HAP-1 (cell line): ENCODE measurements around the gene ZNF236.
A peak's percentile ranks its signal among the peaks of the same experiment; 100 is the strongest.

Experiments
- DNase-seq, 2 experiments: peaks; one replicate each; pipeline ENCODE4 v3.0.0-alpha.2; 2016 to 2020; ENCODE audit warnings: low spot score in 2 of 2
- H3K27me3 ChIP-seq: fragments of 250-450 bp; sonication (Bioruptor Pico); 2 replicates; pipeline ENCODE4 v1.5.1; 2020; ENCODE audit warnings: low read depth, mild to moderate bottlenecking, moderate library complexity
- H3K36me3 ChIP-seq: fragments of 250-450 bp; sonication (Bioruptor Pico); replicated peaks from 2 replicates; pipeline ENCODE4 v1.5.1; 2020; ENCODE audit warnings: mild to moderate bottlenecking
- H3K4me1 ChIP-seq: fragments of 250-450 bp; sonication (Bioruptor Pico); 2 replicates; pipeline ENCODE4 v1.5.1; 2020; ENCODE audit warnings: mild to moderate bottlenecking
- H3K4me3 ChIP-seq: fragments of 250-450 bp; sonication (Bioruptor Pico); 2 replicates; pipeline ENCODE4 v1.5.1; 2020; ENCODE audit warnings: mild to moderate bottlenecking, moderate library complexity
- H3K9me3 ChIP-seq: fragments of 250-450 bp; sonication (Bioruptor Pico); 2 replicates; pipeline ENCODE4 v1.5.1; 2020; ENCODE audit warnings: mild to moderate bottlenecking, moderate library complexity
- in situ Hi-C: fragments of 300-500 bp; cut with MboI; formaldehyde crosslinking; loops from 3 replicates; pipeline ENCODE4 v1.14.3; 2020; ENCODE audit warnings: low sequenced_read_pairs, inconsistent platforms, mixed read lengths

Gene ZNF236

DNA sequence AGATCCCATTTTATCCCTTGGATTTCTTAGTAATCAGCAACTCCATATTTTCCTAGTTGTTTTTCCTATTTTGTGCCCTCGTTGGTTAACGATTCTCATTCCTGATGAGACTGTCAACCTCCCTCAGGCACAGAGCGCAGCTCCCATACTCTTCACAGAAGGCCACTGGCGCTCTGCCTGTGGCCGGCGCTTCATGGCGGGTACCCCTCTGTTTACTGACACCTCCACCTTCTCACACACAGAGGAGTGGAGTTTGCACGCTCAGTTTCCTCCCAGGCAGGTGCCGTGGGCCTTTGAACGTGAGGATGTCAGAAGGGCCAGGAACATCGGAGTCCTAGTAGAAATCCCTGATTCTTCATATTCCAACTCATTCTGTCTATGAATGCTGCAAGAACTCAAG lies 171.2 kb downstream of the ZNF236 start:
- no peak overlapping the region for H3K4me3 ChIP-seq
- no peak for DNase-seq
- in situ Hi-C loops, result no loop called here
- no peaks in the 10 kb centered on the region; the same call in 1 of the 2 replicates for H3K27me3 ChIP-seq
- H3K9me3 ChIP-seq, result no peaks in the 10 kb centered on the region
- no peaks in the 10 kb centered on the region for H3K36me3 ChIP-seq
- H3K4me1 ChIP-seq, result 0 out of 2 replicates have a peak, but pooled peaks cover 3% of the 10 kb centered on the region

DNA sequence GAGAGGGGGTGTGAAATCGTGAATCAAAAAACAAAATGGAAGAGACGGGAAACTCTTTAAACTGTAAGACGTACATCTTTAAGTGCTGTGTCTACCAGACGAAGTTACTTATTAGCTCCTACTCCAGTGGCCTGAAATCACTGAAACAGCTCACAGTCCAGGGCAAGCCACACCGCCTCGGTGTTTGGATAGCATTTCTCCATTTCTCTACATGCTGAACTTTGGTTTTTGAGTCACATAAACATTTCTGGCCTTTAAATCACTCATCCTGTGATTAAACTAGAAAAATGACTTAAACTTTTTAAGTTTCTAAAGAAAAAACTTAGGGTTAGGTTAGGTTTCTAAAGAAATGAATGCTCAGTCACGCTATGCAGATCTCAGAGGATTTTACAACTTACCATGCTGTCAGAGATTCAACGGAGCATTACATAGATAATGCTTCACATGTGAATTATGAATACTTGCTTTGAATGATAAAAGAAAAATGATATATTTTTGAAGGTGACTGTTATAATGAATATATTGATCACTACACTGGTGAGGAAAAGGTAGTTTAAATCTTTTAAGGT lies 171.8 kb downstream of the ZNF236 start:
- no peaks in the 10 kb centered on the region; the same call in 1 of the 2 replicates for H3K27me3 ChIP-seq
- DNase-seq, result no peak

DNA sequence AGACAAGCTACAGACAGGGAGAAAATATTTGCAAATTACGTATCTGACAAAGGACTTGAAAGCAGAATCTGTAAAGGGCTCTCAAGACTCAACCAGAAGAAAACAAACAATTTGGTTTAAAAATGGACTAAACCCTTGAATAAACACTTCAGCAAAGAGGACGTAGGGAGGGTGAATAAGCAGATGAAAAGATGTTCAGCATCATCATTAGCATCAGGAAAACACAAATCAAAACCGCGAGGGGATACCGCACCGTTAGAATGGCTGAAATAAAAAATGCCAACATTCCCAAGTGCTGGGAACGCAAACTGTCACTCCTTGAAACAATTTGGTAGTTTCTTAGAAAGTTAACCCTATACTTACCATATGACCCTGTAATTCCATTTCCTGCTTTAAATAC lies 173.5 kb downstream of the ZNF236 start:
- 0 out of 2 replicates have a peak, but pooled peaks cover 3% of the 10 kb centered on the region for H3K4me1 ChIP-seq
- no peaks in the 10 kb centered on the region; the same call in 1 of the 2 replicates for H3K27me3 ChIP-seq
- no peaks in the 10 kb centered on the region for H3K36me3 ChIP-seq
- no peaks in the 10 kb centered on the region for H3K9me3 ChIP-seq
- no peak overlapping the region for H3K4me3 ChIP-seq
- DNase-seq, result no peak
- in situ Hi-C loops, result no loop called here

More for the DNA sequence above, 171.8 kb downstream of the ZNF236 start:
- in situ Hi-C loops, result no loop called here
- Histone ChIP-seq H3K36me3 (no peaks in the 10 kb centered on the region), H3K4me3 (no peak overlapping the region), H3K9me3 (no peaks in the 10 kb centered on the region), H3K4me1 (0 out of 2 replicates have a peak, but pooled peaks cover 3% of the 10 kb centered on the region)

DNA sequence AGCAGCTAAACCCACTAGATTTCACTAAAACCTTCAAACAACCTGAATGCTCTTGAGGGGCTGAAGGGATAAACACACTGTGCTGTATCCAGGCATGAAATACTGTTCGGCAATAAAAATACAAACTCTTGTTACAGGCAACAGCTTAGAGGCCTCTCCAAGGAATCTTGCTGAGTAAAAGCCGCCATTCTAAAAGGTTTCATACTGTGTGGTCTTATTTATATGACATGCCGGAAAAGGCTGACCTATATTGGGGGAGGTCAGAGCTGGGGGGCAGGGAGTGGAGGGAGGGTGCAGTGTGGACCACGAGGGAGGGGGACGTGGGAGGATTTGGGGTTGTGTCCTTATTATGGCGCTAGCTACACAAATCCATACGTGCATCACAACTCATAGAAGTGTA lies 174.1 kb downstream of the ZNF236 start:
- H3K4me1 ChIP-seq, result 0 out of 2 replicates have a peak, but pooled peaks cover 3% of the 10 kb centered on the region
- in situ Hi-C loops, result no loop called here
- DNase-seq, result no peak
- no peaks in the 10 kb centered on the region for H3K9me3 ChIP-seq
- H3K36me3 ChIP-seq, result no peaks in the 10 kb centered on the region
- H3K4me3 ChIP-seq, result no peak overlapping the region
- H3K27me3 ChIP-seq, result no peaks in the 10 kb centered on the region; the same call in 1 of the 2 replicates

DNA sequence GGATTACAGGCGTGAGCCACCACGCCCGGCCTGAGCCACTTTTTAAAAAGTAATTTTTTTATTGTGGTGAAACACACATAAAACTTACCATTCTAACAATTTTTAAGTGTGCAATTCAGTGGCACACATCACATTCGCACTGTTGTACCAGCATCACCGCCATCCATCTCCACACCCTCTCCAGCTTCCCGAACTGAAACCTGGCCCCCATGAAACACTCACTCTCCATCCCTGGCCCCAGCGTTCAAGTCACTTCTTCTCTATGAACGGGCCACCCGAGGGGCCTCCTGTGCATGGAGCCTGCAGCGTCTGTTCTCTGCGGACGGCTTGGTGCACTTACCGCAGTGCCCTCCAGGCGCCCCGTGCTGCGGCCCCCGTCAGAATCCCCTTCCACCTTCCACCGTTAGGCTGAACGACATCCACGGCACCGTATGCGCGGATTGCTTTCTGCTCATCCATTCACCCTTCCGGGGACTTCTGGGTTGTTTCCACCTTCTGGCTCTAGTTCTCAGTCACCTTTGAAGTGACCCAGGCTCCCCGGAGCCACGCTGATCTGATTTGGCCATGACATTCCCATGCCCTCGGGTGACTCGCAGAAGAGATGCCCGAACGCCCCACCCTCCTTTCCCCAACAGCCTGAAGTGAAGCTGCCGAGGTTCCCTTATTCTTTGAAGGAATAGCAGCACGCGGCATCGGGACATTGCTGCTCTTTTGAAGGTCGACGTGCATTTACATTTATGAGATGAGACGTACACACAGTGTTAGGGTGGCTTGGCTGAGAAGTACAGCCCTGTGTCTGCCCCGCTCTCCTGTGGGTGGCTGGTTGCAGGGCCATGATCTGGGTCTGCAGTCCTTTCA lies 175.8 kb downstream of the ZNF236 start:
- no peak for DNase-seq
- no peaks in the 10 kb centered on the region; the same call in 1 of the 2 replicates for H3K27me3 ChIP-seq
- H3K4me3 ChIP-seq, result no peak overlapping the region
- H3K4me1 ChIP-seq, result 0 out of 2 replicates have a peak, but pooled peaks cover 3% of the 10 kb centered on the region
- in situ Hi-C loops, result no loop called here
- no peaks in the 10 kb centered on the region for H3K36me3 ChIP-seq
- H3K9me3 ChIP-seq, result no peaks in the 10 kb centered on the region

DNA sequence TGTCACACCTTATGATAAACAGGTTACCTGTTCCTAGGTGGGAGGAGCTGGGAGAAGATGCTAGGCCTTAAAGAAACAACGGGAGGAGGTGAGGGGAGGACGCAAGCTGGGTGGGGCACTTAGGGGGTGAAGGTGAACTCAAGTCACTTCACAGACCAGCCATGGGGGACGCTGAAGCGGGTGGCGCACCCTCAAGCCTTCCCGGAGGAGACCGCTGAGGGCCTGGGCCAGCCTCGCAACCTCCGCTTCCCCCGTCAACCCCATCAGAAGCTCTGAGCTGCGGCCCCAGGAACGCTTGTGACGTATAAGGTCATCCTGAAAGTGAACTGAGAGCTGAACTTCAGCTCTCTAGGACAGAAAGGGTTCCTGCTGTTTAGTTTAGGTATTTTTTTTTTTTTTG lies 176.7 kb downstream of the ZNF236 start:
- Histone ChIP-seq H3K36me3 (no peaks in the 10 kb centered on the region), H3K9me3 (no peaks in the 10 kb centered on the region), H3K4me1 (0 out of 2 replicates have a peak, but pooled peaks cover 3% of the 10 kb centered on the region), H3K27me3 (no peaks in the 10 kb centered on the region; the same call in 1 of the 2 replicates), H3K4me3 (no peak overlapping the region)
- in situ Hi-C loops, result no loop called here
- DNase-seq, result no peak

DNA sequence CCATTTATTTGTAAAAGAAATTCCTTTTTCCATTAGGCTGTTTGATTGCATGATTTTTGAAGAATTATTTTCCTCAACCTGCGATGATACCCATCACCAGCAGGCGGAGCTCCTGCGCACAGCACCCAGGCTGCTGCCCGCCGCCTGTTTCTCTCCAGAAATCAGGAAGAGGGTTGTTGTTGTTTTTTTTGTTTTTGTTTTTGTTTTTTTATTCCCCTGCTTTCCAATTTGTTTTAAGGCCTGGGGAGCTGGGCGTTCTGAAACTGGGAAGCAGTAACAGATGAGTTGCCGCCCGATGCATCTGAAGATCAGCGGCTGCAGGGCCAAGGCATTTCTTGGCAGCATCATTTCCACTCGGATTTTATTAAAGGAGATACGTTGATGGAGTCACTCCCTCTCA lies 178.2 kb downstream of the ZNF236 start:
- H3K9me3 ChIP-seq, result no peaks in the 10 kb centered on the region
- no peak overlapping the region for H3K4me3 ChIP-seq
- in situ Hi-C loops, result no loop called here
- H3K4me1 ChIP-seq, result 0 out of 2 replicates have a peak, but pooled peaks cover 2% of the 10 kb centered on the region
- peak; percentile 28 to 53 for DNase-seq
- H3K27me3 ChIP-seq, result peaks cover 3% of the 10 kb centered on the region; the same call in 1 of the 2 replicates
- no peaks in the 10 kb centered on the region for H3K36me3 ChIP-seq

DNA sequence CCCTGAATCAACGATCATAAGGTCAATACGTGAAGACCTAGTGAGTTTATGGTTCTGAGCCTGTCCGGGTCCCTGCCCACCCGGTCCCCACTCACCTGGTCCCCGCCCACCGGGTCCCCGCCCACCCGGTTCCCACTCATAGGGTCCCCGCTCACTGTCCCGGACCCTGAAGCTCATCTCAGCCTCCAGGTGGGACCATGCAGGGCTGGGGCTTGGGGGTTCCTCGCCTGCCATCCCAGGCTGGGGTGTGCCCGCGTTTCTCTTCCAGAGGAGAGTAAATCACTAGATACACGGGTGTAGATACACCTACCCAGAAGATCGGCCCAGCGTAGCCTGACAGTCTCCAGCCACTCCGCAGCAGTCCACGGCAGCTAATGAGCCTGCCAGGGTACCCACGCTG lies 178.7 kb downstream of the ZNF236 start:
- 0 out of 2 replicates have a peak, but pooled peaks cover 3% of the 10 kb centered on the region for H3K27me3 ChIP-seq
- H3K36me3 ChIP-seq, result no peaks in the 10 kb centered on the region
- H3K4me1 ChIP-seq, result no peaks in the 10 kb centered on the region
- H3K4me3 ChIP-seq, result no peak overlapping the region
- in situ Hi-C loops, result no loop called here
- DNase-seq, result no peak
- no peaks in the 10 kb centered on the region for H3K9me3 ChIP-seq

DNA sequence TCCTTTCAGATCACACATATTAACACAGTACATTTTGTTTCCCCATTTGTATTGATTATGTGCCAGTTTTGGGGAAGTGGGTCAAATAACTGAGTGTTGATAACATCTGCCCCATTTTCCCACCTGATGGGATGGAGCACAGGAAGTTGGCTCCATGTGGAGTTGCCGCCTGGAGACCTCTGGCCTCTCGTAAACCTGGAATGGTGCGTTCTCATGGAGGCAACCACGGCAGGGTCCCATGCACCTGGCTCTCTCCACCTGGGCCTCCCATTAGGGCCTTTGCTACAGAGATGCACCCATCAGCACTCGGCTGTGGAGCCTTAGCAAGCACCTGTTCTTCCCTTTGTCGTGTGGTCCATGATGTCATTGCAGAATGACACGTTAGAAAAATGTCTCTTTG lies 179.6 kb downstream of the ZNF236 start:
- in situ Hi-C loops, result no loop called here
- H3K9me3 ChIP-seq, result no peaks in the 10 kb centered on the region
- H3K36me3 ChIP-seq, result no peaks in the 10 kb centered on the region
- H3K4me1 ChIP-seq, result no peaks in the 10 kb centered on the region
- H3K27me3 ChIP-seq, result 0 out of 2 replicates have a peak, but pooled peaks cover 3% of the 10 kb centered on the region
- DNase-seq, result no peak
- H3K4me3 ChIP-seq, result no peak overlapping the region

DNA sequence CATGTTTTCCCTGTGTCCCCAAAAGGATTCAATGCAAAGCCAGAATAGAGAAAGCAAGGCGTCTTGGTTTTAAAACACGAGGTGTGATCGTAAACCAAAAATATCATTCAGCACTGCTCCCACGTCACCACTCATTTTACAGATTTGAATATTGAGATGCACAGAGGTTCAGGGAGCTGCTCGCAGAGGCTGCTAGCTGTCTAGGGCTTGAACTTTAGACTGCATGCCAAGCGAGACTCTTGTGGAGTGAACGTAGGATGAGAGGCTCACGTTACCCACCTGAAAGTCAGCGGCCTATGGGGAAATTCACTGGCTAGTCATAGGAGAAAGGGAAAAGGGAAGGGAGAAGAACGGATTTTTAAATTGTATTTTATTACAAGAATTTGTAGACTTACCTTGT lies 180.1 kb downstream of the ZNF236 start:
- Histone ChIP-seq H3K9me3 (no peaks in the 10 kb centered on the region), H3K4me1 (no peaks in the 10 kb centered on the region), H3K36me3 (no peaks in the 10 kb centered on the region), H3K27me3 (0 out of 2 replicates have a peak, but pooled peaks cover 3% of the 10 kb centered on the region), H3K4me3 (no peak overlapping the region)
- in situ Hi-C loops, result no loop called here
- no peak for DNase-seq

DNA sequence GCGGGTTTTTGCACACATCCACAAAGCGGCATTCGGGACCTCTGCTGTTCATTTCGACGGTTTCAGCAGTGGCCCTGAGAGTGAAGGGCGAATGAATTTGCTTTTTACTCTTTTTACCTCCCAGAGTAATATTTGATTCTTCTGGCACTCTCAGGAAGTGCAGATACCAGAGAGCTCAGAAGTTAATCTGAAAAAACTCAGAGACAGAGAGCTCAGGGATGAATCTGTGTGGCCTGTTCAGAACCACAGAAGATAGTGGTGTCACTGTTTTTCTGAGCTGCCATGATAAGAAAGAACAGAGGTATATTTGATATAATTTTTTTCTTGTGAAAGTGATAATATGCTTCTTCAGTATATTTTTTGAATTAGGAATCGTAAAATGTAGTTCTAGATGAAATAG lies 181.0 kb downstream of the ZNF236 start:
- no peak for DNase-seq
- Histone ChIP-seq H3K36me3 (no peaks in the 10 kb centered on the region), H3K27me3 (0 out of 2 replicates have a peak, but pooled peaks cover 3% of the 10 kb centered on the region), H3K9me3 (no peaks in the 10 kb centered on the region), H3K4me1 (no peaks in the 10 kb centered on the region), H3K4me3 (no peak overlapping the region)
- in situ Hi-C loops, result no loop called here

DNA sequence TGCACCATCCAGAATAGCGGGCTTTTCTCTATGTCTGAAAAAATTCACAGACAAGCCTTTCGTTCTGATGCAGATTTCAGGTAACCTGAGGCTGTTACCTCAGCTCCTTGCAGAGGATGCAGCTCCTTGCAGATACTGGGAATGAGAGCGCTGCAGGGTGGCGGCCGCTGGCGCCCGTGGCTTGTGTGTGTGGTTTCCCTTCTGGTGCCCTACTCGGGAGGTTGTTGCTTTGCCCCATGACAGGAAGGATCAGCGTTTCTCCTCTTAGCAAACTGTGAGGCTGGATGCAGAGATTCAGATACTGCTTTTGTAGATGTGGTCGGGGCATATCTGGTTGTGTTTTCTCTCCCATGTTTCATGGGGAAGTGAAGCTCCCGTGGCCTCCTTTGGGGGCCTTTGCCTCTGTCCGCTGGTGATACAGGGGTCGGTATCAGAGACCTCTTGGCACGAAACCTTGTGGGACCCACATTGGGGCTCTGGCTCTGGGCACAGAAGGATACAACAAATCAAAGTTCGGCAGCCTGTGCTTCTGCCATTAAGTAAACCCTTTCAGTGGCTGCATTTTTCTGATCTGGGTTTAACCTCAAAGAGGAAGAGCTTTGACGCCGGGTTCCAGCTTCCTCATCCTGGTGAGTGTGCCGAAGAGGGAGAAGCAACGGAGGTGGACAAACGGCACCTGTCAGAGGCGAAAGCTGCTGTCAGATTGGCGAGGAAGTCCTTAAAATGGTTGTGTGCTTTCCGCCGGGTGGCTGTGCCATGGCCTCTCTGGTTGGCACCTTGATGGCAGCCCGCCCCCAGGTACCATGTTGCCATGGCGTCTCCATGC lies 182.4 kb downstream of the ZNF236 start:
- no peak overlapping the region for H3K4me3 ChIP-seq
- no peak for DNase-seq
- 0 out of 2 replicates have a peak, but pooled peaks cover 3% of the 10 kb centered on the region for H3K27me3 ChIP-seq
- in situ Hi-C loops, result no loop called here
- no peaks in the 10 kb centered on the region for H3K9me3 ChIP-seq
- no peaks in the 10 kb centered on the region for H3K4me1 ChIP-seq
- H3K36me3 ChIP-seq, result no peaks in the 10 kb centered on the region

DNA sequence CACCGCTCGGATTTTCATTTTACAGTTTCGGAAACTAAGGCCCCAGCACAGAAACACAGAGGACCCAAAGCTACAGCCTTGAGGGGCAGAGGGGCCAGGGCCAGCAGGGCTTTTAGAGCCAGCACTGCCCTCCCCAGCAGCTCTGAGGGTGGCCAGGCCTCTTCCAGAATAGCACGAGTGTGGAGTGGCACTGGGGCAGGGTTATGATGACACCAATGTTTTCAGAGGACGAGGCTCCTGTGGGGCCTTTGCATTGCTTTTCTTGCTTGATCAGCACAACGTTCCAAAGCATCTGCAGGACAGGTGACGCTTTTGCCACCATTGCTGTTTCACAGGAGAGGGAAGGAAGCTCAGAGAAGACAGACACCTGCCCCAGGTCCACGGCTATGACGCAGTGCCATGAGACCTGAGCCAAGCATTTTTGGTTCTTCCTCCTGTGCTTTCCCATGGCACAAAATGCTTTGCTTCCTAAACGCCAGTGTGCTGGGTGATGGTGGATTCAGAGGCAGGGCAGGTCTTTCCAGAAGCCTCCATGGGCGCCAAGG lies 183.4 kb downstream of the ZNF236 start:
- Histone ChIP-seq H3K4me3 (no peak overlapping the region), H3K36me3 (no peaks in the 10 kb centered on the region), H3K9me3 (no peaks in the 10 kb centered on the region), H3K4me1 (no peaks in the 10 kb centered on the region), H3K27me3 (0 out of 2 replicates have a peak, but pooled peaks cover 3% of the 10 kb centered on the region)
- in situ Hi-C loops, result no loop called here
- DNase-seq, result no peak
